GM11168 (cell line): Measurements from ENCODE around the gene PEA15.

Experiments
- in situ Hi-C: fragments of 300-500 bp; cut with MboI; formaldehyde crosslinking; loops from one replicate; pipeline ENCODE4 v1.12.0; 2022; ENCODE audit warnings: low sequenced_read_pairs; ENCODE audit not compliant: unreplicated experiment

PEA15 gene

DNA sequence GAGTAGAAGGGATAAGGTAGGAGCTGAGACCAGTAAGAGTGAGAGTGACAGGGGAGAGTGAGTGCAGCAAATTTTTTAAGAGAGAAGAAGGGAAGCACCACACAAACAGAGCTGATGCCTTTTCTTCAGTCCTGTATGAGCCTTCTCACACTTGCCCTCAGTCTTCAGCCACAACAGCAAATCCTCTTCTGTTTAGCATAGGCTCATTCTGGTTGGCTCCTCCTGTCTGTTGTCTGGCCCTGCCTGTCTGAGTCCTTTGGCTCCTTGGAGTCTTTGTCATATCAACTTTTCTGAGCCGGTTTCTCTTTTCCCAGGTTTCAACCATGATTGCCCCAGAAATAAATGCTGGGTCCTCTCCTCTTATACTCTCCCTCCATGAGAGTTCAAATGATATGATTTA, 27.5 kb upstream of the PEA15 start:
- in situ Hi-C loops, result no loop called here

DNA sequence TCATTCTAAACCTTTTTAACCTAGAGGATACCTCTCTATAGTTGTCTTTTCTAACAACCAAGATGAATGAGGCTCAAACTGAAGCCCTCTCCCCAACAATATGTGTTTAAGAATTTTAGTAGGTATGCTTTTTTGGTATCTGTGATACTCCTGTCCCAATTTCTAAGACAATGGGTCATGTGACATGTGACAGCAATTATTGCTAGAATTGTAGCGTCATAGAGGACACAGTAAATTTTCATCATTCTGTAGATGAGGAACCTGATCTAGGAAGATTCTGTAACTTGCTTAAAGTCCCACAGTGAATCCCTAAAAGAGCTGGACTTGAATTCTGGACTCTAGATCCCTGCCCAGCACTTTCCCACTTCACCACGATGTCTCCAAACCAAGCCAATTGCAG, 26.5 kb upstream of the PEA15 start:
- in situ Hi-C loops, result no loop called here

DNA sequence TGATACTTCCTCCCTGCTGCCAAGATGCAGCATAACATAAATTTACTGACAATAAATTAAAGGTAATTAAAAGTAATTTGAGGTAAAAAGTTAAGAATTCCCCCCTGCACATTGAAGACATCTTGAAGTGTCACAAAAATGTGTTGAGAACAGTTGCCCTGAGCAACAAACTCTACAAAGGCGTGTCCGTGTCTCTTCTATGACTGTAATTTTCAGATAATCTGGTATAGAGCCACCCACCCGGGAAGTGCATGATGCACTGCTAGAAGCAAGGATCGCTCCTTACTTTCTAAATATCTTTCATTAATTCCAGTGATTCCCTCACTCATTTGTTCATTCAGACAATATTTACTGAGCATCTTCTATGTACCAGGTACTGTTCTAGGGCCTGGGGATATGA, 25.8 kb upstream of the PEA15 start:
- in situ Hi-C loops, result no loop called here

DNA sequence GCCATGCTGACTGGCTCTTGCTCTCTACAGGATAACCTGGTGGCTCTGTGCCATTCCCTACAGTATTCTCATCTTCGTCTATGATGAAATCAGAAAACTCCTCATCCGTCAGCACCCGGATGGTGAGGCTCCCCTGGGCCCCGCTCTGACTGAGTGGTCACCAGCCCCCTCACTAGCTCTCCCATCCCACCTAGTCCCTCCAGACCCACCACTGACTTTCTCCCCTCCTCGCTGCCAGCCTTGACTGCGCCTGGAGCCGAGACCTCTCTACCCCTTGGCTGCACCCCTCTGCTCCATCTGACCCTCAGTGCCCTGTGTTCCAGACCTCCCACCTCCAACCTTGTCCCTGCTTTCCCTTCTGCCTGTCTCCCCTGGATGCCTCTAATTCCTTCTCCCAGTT, 18.9 kb upstream of the PEA15 start:
- in situ Hi-C loops, result no loop called here

DNA sequence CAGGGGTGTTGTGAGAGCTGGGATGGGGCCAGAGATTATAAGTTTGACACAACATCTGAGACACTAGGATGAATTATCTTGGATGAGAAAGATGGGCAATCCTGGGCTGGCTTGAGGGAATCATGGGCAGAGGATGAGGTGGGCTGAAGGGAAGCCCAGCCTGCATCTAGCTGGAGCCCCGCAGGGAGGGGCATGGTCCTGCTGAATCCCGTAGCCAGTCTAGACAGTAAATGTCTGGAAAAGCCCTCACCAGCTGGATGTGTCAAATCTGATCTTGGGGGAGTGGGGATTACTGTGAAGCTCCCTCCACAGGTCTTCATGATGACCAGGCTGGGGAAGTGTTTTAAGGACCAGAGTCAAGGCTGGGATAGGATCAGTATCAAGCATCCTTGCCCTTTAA, 18.5 kb upstream of the PEA15 start:
- in situ Hi-C loops, result no loop called here

DNA sequence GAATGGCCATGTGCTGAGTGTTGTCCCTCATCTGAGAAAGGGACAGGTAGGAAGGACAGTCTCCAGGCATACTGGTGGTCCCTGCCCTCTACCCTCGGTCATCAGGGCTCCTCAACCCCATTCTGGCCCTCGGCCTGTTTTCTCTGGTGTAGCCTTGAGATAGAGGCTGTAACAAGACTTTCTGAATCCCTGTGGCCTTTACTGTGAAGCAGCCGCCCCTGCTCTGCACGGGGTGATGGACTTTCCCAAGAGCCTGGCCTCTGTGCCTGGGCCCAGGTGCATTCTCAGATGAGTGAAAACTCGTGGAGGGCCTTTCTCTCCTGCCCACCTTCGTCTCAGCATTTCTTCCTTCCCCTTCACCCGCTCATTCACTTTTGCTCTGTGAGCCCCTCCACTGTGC, 17.8 kb upstream of the PEA15 start:
- in situ Hi-C loops, result no loop called here

DNA sequence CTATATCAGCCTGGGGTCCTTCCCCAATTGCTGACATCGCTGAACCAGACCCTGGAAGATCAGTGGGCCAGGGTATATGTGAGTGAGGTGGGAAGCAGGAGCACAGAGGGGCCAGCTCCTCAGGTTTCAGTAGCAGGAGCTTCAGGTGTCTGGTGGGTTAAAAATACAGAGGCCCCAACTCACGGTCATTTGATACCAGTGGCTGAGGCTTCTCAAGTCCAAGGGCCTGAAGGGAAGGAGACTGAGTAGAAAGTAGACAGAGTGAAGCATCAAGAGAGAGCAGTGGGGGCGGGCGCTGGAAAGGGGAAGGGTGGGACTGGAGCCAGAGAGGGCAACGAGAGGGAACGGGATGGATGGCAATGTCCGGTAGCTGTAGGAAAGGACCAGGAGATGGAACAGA, 16.8 kb upstream of the PEA15 start:
- in situ Hi-C loops, result no loop called here

DNA sequence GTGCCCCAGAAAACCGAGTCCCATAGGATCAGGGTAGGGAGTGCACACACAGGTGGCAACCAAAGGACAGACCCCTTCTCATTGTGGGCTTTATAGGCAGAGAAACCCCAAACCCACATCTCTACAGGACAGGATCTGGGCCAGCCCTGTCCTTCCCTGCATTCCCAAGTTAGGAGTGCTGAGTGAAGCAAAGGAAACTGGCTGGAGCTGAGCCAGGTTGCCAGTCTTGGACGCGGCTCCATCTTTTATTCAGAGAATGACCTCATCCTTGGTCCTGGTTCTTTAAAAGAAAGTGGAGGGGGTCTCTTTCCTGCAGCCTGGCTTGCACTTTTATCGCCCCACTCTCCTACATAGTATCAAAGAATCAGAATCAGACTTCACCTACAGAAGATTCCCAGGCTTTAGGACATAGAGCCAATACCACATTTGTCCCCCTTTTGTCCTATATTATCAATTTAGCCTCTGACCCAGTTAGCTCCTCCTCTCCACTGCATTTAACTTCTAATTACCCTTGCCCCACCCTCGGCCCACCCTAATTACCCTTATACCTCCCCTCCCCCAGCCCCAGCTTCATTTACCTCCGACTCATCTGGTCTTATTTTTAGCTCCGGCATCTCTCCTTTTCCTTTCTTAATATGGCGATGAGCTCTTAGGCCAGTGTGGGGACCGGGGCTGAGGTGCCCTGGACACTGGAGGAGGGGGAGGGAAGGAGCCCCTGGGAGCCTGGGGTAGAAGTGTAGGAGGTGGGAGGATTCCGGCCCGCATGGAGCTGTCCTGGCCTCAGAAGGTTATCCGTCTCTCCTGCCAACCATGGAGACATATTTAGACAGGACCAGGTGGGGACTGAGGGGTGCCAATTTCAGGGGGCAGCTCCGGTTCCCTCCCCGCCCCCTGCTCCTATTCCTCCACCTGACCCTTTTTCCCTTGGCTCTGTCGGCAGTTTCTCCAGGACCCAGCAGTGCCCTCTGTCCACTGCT, 15.2 kb upstream of the PEA15 start, which contains the start of gene CASQ1:
Gene CASQ1 (plus strand): TSS at position 927 of the 977 bp plus-strand sequence. CDS start 177 bp downstream, outside the sequence.
- in situ Hi-C loops, result loop anchor here (10.0 kb wide), 1 partner anchor 105 kb away; no protein-coding TSS in a partner anchor

DNA sequence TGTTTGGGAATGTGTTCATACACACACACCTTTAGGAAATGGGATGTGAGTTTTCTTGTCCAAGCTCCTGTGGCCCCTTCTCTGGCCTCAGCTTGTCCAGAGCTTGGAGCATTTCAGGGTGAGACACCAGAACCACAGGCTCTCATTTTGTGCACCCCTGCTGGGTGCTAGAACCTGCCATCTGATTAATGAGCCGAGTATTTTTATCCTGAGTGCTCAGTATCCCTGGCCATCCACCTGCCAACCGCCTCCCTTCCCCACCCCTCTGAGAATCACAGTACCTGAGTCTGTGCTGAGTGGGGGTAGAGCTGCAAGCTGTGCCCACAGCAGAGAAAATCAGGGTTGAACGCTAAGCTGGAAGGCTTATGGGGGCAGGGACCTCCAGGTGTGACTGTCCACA, 13.4 kb upstream of the PEA15 start:
- in situ Hi-C loops, result loop anchor here (10.0 kb wide), 1 partner anchor 103 kb away; no protein-coding TSS in a partner anchor

DNA sequence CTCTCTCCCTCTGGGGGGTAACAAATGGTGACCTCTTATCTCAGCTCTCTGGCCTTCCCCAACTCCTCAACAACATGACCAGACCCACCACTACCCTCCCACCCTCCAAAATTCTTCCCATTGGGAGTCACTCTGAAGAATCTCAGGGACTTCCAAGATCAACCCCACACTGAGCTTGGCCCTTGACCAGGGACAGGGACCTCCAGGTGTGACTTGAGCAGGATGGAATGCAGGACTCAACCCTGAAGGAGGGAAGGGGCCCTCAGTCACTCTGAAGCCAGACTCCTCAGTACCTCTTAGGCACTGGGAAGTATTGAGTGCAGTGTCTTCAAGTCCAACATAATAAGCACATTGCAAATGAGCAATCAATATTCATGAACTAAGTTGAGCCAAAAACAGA, 12.9 kb upstream of the PEA15 start:
- in situ Hi-C loops, result loop anchor here (10.0 kb wide), 1 partner anchor 103 kb away; no protein-coding TSS in a partner anchor

DNA sequence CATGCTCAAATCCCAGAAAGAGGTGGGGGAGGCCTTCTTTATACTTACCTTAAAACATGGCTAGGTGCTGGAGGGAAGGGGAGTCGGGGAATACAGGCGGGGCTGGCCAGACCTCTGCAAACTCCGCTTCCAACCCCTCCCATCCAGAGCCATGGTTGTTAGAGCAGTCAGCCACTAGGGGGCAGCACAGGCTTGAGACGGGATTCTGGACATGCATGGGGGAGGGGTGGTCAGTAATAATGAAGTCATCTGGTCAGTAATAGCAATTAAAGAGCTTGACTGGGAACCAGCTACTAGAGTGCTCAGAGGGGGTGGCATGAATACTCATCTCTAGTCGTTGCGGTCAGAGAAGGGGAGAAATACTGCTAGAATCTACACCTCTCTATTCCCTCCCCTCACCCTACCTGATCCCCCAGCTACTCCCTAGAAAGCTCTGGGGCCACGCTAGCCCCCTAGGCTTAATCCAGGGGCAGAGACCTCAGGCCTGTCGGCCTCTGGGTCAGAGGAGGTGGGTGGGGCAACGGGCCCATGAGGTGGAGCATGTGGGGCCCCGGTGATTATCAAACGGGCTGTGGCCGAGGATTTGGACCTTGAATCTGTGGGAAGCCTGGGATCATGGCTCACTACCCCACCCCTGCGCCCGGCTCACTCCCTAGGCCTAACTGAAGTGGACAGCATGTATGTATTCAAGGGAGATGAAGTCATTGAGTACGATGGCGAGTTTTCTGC, 11.9 kb upstream of the PEA15 start:
- in situ Hi-C loops, result loop anchor here (10.0 kb wide), 1 partner anchor 102 kb away; no protein-coding TSS in a partner anchor

DNA sequence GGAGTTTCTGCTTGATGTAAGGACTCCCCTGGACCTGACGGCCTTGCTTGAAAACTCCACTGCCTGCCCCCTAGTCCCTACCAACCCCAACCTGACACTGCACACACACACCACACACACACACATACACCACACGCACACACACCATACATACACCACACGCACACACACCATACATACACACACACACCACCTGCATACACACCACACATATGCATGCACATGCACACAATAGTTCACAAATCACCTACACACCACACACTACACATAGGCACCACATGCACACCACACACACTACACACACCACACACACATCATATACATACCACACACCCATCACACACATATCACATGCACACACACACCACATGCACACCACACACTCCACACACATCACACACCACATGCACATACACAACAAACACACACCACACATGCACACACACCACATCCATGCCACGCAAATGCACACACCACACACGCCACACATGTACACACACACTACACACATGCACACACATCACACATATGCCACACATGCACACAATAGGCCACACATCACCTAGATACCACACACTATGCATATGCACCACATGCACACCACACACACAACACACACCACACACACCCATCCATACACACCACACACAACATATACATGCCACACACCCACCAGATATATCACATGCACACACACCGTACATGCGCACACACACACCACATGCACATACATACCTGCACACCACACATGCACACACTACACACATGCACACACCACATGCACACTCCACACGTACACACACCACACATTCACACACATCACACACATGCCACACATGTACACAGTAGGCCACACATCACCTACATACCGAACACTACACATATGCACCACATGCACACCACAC, 11.1 kb upstream of the PEA15 start:
- in situ Hi-C loops, result loop anchor here (10.0 kb wide), 1 partner anchor 101 kb away; no protein-coding TSS in a partner anchor

DNA sequence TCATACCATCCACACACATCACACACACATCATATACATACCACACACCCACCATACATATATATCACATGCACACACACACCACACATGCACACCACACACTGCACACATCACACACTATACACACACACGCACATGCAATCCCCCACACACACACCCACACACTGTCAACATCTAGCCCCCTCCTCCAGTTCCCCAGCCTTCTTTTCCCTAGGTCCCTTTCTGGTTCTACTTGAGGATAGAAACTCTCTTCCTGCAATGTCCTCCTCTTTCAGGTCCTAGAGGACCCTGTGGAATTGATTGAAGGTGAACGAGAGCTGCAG, 10.5 kb upstream of the PEA15 start:
- in situ Hi-C loops, result loop anchor here (10.0 kb wide), 1 partner anchor 100 kb away; no protein-coding TSS in a partner anchor

DNA sequence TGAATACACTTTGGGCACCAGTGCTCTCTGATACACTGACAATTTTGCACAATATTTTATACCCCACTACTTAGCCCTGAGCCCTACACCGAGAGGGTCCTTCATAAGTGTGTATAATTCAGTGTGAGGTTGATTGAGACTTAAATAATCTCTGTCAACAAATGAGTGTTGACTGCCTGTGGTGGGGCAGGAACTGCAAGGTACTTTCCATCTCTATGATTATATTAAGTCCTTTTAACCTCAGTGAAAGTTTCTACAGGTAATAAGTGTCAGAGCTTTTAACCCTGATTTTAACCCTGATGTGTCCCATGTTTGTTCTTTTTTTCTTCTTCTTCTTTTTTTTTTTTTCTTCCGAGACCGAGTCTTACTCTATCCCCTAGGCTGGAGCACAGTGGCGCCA, 9.0 kb upstream of the PEA15 start:
- in situ Hi-C loops, result loop anchor here (10.0 kb wide), 1 partner anchor 99 kb away; no protein-coding TSS in a partner anchor

DNA sequence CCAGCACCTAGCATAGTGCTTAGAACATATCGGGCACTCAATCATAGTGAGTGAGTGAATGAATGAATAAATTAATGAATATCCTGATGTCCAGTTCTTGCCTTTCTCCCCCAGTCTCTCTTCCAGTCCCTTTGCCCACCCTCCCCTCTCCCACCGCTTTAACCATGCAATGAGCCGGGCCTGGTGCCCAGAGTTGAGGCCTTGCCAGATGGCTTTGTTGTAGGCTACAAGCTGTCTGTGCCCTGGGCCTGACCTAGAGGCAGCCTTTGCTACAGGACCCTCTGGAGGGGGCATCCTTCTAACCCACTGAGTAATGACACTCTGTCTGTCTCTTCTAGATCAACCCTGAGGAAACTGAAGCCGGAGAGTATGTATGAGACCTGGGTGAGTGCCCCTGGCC, 8.0 kb upstream of the PEA15 start:
- in situ Hi-C loops, result loop anchor here (10.0 kb wide), 1 partner anchor 98 kb away; no protein-coding TSS in a partner anchor

DNA sequence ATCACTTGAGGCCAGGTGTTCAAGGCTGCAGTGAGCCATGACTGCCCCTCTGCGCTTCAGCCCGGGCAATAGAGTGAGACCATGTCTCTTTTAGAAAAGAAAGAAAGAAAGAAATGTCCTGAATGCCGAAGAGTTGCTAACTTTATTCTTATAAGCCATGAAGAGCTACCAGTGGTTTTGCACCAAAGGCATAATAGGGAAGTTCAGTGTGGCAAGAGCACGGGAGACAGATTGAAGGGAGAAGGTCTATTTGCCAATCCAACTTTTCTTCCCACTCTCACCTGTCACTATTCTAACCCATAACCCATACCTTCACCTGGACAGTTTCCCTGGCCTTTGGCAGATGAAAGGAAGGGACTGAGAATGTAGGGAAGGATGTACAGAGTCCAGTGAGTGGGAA, 4.4 kb upstream of the PEA15 start:
- in situ Hi-C loops, result no loop called here

DNA sequence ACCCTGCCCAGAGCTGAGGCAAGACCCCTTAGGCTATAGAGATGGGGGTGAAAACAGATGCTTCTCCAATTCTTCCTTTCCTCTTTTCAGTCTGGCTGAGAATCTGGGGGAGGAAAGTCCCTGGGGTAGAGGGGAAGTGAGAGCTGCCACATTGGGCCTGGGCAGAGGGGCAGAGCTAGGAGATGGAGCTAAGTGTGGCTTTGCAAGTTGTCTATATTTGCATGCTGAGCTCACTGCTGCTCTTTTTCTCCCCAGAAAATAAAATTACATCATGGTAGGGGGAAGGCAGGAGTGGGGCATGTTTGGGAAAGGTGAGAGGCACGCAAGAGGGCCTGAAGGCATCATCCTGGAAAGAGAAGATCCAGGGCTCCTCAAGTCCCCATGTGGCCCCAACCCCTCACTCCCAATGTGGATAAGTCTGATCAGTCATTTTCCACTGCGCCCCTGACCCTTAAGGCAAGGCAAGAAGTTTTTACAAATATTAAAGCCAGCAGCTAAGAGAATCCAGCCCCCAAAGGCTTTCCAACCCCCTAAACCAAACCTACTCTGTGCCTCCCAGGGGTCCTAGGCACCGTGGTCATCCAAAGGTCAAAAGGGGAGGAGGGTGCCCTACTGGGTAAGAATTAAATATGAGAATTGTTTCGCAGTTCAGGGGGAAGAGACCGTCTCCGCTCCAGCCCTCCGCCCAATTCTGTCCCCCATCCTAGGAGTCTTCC, 500 bp upstream of the PEA15 start:
- in situ Hi-C loops, result no loop called here

DNA sequence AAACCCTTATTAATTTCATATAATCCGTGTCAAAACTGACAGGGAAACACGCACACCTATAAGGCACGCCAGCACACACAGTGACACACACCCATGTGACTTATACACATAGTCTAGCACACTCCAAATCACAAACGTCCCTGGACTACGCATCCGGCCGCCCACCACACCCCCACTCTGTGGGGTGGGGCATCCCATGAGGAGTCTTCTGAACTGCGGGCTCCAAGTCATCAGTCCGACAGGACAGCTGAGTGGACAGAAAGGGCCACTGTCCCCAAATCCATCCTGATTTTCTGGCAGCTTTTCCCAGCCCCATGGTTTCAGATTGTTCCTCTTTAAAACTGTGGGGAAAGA, 829 bp downstream of the PEA15 start:
- in situ Hi-C loops, result no loop called here

DNA sequence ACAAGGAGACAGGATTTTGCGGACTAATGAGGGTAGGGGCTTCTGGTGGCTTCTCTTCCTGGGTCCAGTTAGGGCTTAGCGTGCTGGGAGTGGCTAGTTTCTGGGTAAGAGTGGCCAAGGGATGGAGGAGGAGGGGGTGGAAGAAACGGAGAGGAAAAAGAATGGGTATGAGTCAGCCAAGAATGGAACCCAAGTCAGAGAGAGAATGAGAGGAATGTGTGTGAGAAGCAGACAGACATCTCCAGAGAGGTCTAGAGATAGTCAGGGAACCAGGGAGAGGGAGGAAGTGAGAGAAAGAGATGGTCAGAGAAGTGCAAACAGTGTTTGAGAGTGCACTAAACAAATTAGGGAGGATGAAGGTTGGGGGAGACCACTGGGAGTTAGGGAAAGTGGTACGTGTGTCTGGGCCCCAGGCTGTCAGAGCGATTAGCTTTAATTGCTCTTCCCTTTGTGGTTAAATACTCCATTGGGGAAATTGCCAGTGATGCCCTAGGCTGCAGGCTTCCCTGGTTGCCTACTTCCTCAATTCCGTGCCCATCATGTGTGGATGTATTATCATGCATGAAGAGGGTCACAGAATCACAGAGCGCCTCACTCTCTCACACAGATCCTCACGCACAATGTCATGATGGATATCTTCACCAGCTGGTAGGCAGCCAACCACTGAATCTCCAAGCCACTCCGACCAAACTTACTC, 1.4 kb downstream of the PEA15 start:
- in situ Hi-C loops, result no loop called here
